ENCODE results near the gene TDRD12.

The TDRD12 gene

DNA sequence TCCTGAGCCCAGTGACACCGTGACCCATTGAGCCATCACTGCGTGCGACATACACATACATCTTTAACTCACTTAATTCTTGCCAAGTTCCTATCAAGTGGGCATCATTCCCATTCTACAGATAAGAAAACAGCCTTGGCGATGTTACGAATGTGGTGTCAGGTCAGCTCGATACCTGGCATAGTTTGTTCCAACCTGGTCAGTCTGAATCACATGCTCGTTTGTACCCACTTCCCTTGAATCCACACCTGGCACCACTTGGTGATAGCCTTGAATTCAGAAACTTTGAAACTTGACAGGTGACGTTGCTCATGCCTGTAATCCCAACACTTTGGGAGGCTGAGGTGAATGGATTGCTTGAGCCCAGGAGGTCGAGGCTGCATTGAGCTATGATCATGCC lies 90.9 kb downstream of the TDRD12 start:
- ATAC-seq (no peak), DNase-seq (no peak)

DNA sequence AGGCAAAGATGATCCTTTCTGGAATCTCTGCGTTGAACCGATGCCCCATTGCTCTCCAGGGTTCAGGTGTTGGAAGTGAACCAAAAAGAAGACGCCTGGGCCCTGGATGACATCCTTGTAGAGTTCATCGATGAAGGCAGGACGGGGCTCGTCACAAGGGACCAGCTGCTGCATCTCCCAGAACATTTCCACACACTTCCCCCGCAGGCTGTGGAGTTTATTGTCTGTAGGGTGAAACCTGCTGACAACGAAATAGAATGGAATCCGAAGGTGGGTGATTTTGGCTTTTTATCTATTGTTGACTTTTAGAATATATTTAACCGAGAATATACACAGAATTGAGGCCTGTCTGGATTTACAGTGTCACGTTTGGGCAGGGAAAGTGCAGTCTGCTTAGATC lies 91.6 kb downstream of the TDRD12 start:
- ATAC-seq (no peak), DNase-seq (no peak)

DNA sequence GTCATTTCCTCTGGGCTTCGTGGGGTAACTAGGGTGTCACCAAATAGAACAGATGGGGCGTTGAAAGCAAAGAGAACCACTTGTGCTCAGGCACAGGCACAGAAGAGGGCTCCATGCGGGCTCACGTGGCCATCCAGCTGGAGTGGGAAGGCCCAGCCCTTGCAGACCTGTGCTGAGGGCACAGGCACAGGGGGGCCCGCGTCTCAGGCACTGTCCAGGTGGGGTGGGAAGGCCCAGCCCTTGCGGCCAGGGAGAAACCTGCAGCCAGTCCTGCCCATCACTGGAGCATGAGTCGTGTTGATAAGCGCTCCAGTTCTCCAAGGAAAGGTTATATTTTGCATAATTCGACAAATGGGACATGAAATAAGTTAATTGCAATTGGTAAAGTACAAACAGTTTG lies 92.5 kb downstream of the TDRD12 start:
- no peak for DNase-seq

DNA sequence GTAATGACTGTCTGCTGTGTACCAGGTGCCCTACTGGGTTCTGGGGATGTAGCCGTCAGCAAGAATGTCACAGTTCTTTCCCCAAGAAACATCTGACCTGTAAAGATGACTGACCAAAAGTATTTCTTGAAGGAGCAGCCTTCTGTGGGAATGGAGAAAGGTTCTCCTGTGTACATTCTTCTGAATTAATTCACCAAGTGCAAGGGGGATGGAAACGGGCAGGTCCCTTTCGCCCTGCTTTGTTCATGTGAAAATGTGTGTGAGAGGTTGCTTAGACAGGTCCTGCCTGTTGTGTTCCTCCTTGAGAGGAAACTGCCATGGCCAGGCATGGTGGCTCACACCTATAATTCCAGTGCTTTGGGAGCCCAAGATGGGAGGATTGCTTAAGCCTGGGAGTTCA lies 93.0 kb downstream of the TDRD12 start:
- no peak for DNase-seq
- no peak for ATAC-seq

More for the DNA sequence above, 92.5 kb downstream of the TDRD12 start:
- no peak for ATAC-seq

DNA sequence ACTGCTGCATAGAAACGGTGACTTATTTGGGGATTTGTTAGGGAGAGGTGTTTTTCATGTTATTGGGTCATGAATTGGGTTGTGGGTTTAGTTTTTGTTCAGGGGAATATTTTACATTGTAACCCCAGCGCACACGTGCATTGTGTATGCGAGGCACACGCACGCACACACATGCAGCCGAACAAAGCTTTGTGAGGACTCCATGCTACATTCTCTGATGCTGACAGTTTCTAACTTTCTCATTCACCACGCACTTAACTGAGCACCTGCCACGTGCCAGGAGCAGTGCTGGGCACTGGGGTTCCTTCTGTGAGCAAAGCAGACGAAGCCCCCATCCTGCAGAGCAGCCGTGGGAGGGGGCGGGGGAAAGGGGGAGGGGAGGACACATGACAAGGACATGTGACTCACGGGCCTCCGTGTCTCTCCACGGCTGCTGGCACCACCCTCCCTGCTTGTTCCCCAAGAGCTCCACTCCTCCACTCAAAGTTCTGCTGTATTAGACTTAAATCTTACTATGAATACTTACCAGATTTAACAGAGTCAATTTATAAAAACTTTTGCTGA lies 94.4 kb downstream of the TDRD12 start:
- ATAC-seq: no peak
- DNase-seq: no peak

DNA sequence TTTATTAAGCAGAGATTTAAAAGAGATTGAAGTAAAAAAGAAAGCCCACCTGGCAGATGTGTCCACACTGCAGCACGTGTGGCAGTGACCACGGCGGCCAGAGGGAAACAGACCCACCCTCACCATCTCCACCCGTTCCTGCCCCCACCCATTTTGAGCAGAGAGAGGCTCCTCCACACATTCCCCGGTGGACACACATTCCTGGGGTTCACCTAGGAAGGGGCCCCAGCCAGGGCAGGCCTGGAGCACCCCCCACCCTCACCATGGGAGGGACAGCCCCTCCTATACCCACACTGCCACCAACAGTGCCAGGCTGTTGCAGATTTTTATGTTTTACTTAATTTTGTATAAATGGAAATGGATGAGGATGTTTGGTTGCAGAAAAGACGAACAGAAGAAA lies 95.1 kb downstream of the TDRD12 start:
- no peak for ATAC-seq
- no peak for DNase-seq

DNA sequence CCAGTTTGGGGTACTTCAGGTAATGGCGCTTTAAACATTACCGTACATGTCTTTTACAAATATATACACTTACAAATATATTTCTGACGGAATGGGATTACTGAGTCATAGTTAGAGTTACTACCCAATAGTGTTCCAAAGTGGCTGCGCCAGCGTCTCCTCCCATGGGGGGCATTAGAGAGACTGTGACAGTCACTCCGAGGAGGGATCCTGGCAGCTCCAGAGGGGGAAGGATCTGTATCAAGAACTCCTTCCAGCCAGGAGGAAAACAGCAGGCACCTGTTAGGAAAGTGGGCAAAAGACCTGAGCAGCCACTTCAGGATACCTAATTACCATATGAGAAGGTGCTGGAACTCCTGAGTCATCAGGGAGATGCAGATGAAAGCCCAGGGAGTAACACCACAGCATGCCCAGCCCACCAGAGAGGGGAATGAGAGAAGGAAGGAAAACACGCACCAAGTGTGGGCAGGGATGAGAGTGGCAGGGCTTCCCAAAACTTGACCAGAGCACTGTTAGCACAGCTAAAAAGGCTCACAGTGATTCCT lies 97.1 kb downstream of the TDRD12 start:
- ATAC-seq: no peak
- DNase-seq: no peak

DNA sequence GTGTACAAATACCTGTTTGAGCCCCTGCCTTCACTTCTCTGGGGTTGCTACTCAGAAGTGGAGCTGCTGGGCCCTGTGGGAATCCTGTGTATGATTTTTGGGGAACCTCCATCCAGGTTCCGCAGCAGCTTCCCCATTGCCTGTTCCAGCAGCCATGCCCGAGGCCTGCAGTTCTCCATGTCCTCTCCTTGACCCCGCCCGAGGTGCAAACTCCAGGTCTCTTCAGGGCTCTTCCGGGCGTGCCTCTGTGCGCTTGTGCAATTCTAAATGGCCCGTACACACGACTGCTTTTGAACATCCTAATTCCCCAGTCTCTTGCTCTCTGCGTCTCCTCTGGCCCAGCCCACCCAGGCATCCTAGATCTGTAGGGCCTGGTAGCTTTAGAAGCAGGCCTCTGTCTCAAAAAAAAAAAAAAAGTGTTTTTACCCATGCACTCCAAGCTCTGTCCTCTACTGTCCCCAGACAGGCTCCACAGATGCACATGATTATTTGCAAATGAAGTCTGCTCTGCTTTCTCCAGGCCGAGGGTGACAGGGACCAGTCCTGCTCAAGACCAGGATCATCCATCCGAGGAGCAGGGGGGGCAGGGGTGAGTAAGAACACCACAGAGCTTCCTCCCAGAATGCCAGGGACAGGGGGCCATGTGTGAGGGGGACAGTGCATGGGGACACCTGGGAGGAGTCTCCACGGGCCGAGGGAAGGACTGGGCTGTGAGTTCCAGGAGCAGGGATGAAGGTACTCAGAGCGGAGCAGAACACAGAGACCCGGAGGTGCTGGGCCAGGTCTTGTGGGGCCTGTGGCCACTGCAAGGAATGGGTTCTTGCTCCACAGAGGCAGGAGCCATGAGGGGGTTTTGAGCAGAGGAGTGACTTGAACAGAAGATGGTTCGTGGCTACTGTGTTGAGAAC lies 98.3 kb downstream of the TDRD12 start:
- ATAC-seq (no peak), DNase-seq (no peak)

DNA sequence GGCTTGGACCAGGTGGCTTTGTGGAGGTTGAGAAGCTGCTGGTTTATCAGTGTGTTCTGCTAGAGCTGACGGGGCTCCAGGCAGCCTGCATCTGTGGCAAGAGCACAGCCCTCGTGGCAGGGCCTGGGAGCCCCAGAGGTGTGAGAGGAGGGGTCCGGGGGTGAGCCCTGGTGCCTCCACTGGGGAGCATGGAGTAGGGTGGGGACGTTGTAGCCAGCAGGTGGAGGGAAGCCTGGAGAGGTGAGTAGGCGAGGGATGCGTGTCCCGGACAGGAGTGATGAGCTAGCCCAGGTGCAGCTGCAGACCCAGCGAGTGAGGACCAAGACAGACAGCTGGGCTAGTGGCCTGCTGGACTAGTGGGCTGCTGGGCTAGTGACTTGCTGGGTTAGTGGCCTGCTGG lies 99.0 kb downstream of the TDRD12 start:
- DNase-seq: no peak
- ATAC-seq: no peak

DNA sequence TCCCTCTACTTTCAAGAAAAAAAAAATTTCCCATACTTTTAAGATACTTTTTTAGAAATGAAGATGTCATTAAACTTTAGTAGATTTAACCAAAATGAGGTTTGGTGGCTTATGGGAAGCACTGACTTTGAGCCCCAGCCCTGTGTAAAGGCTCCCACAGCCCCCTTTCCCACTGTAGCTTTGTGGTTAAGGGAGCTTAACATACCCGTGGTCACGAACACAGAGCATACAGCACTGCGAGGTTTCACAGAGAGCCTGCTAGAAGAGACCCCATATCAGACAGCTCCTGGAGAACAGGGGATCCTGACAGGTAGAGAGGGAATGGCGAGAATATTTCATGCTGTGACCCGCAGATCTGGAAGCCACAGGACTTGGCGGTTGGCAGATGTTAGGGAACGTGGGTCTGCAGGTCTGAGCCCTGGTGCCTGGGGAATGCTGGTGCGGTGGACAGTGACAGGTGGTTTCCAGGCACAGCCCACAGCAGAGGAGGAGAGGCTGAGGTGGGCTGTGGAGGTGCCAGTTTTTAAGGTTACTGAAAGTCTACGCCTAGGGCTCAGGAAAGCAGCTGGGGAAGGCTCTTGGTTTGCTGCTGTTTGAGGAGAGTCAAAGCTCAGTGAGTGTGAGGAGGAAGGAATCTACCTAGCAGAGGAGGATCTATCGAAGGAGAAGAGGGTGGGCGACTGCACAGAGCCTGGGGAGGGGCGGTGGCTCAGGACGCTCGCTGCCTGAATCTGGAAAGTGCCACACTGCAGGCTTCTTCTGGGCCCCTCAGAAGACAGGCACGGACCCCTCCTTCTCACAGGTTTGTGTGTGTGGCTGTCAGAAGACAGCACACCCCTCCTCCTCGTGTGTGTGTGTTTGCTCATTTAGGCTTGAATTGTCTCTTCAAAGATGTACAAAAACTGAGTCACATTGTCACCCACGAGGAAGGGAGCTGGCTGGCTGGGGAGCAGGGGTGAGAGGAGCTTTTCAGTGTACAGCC lies 100.1 kb downstream of the TDRD12 start:
- no peak for DNase-seq
- ATAC-seq: peak; percentile 40

DNA sequence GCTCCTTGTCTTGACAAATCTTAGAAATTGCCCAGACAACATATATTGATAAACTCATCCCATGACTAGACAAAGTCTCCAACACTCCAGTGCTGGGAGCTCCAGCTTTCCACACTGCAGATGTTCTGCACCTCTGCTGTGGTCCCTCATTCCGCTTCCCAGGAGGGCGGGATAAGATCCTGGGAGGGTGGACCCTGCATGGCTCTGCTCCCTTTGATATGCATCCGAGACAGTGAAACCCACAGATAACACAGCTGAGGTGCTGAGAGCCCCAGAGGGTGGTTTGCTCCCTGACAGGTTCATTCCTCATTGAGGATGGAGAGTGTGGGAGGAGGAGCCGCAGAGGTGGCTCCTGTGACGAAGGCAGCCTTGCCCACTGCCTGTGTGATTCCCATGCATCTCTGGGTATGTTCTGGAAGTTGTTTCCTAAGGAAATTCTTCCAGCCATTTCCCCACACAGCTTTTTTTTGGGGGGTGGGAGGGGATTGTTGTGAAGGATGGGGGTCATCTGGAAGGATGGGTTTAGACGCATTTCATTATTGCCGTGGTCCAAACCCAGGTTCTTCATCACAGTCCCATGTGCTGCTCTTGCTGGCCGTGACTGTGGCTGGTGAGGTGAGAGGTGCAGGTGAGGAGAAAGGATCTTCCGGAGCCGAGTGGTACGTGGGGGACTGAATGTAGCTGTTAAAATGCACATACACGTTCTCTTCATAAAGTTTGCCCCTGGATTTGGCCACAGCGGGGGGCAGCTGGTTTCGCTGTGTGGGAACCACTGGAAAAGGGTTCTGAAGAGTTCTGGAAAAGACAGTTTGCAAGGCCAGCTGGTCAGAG lies 103.6 kb downstream of the TDRD12 start:
- DNase-seq (no peak), ATAC-seq (no peak)

DNA sequence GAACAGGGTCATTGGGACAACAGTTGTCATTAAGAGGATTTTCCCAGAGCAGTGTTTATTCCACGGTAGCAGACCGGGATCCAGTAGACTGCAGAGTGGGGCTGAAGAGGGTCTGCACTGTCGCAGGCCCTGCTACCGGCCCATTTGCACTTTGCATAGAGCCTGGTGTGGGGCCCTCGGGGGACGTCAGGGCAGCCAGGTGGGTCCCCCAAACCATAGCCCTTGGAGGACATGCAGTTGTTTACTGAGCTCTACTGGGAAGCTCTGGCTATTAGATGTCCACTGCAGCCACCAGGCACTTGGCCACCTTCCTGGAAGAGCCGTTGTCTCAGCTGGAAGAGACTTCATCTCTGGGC lies 104.2 kb downstream of the TDRD12 start:
- ATAC-seq (no peak), DNase-seq (no peak)

DNA sequence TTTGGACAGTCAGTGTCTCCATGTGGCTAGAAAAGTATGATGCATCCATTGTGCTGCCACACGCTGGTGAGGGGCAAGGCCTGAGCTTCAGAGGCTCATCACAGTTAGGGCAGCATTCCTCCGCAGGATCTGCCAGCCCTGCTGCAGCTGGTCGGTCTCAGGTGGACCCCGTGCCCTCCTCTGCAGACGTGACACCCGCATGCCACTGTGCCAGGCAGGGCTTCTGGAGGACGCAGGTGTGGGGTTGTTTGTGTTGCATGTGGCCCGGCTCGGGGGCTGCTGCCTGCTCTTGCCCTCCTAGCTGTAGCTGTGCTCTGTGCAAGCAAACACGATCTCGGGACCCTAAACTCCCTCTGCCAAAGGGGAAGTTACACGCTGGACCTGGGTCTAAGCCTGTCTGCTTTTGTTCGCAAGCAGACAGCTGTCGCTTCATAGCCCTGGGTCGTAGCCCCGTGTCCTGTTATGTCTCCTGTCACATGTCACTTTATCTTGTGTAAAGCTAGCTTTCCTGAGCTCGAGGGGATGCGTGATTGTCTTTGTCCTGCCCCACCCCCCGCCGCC lies 104.7 kb downstream of the TDRD12 start:
- no peak for ATAC-seq
- DNase-seq: no peak

DNA sequence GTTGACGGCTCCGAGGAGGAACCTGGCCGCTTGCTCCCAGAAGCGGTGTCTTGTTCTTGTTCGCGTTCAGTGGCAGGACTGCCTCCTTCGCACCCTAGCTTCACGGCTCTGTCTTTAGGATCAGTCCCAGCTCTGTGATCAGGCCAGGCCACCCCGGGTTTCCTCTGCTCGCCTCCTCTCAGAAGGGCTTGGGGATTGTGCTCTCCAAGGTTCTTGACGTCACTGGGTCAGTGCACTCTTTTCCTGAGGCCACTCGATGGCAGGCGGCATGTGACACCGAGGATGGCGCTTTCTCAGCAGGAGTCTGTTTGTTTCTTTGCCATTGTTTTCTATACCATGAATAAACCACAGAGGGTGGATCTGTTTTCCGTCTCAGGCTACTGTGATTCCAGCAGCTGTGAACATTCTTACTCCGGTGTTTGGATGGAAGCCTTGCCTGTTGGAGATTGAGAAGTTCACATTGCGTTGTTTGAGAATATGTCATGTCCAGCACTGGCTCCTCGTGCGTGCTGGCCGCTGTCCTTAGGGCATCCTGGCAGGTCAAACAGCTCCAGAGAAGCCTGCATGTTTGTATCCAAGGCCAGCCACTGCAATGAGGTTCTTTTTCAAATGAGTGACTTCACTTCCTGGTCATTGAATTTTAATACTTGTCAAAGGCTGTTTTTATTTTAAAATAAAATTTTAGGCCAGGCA lies 105.5 kb downstream of the TDRD12 start:
- DNase-seq: no peak
- no peak for ATAC-seq

DNA sequence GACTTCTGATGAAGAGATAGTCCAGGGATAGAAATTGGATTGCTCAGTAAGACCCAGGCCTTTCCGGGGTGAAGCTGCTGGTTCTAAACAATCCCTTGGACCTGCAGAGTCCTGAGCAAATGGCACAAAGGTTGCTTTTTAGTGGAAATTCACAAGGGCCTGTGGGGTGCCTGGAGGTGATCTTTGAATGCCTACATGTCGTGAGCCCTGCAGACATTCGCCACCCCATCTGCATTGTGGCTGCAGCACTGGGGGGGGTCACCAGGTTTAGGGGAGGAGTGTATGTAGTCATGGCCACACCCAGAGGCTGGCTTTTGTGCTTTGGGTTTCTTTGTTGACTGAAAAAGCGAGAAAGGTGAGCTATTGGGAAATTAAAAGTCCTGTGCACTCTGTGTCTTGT lies 108.6 kb downstream of the TDRD12 start:
- no peak for ATAC-seq
- no peak for DNase-seq

DNA sequence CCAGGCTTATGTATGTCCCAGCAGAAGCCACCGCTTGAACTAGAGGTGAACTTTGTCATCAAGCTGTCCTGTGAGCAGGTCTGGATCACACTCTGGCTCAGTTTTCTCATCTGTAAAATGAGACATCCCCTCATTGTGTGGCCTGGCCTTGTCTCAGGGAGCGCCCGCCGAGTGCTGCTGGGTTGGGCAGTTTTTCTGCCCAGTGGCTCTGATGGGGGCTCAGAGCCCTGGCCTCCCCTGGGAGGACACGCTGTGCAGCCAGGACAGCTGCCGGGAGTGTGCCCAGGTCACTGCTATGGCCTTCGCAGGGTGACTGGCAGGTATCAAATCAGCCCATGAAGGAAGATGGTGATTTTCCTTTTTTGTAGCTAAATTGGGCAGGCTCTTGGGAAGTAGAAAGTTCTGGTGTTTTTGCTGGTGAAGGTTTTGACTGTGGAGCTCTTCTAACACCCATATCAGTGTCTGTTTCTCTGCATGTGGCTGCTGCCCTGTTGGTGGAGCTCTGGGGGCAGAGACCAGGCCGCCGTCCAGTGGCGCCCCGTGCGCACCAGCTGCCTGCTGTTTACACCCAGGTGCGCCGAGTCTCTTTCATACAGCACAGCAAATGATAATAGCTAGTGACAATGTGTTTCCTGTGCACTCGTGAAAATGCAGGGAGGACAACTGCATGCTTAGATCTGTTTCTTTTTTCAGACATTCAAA lies 109.2 kb downstream of the TDRD12 start:
- ATAC-seq (no peak), DNase-seq (no peak)

DNA sequence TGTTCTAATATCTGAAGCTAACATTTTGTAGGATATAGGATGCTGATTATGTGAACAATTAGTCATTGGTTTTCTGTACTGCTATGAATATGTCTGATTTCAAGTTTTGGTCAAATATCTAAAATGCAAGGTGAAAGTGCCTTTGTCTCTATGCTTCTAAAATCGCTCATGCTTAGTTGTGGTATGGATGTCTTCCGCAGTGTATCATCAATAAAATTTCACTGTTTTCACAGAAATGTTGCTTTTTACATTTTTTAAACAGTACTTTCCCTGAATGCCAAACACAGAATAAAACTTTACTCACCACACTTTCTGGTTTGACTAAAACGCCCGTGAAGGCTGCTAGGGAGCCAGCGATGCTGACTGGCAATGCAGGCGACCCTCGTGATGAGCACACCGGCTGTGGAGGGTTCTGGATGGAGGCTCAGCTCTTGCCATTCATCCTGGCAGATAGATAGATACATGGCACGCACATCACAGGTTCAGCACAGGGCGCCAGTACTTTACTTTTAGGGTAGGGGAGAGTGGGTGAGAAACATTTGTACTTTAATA lies 109.9 kb downstream of the TDRD12 start:
- DNase-seq: no peak
- ATAC-seq: no peak

DNA sequence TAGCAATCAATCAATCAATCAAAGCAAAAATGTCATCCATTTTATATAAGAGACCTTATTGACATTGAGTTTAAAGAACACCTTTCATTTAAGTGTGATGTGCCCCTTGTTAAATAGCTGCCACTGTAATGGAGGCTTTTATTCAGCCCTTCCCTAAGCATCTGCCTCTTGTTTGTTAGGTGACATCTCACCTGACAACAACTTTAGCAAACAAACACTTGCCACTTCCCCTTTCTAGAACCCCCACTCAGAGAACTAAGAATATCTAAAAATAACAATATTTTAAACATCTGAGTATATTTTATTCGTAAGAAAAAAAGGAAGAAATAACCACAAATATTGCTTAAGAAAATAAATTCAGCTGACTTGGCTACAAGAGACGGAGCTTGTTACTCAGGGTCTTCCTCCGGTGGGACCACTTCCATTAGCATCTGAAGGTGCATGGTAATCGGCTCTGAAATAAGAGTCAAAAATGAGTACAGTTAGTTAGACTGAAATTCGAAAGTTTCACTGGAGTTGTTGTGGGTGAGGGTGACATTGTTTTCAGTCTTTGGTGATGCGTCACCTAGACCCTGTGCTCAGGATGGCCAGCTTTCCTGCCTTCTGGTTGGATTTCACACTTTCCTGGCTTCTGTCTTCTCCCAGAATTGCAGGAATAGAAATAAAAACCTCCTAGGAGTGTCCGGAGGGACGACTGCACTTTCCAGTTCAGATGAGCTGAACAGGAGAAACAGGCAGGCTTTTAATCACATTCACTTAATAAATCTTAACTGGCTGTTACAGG lies 110.9 kb downstream of the TDRD12 start:
- ATAC-seq (no peak), DNase-seq (no peak)

DNA sequence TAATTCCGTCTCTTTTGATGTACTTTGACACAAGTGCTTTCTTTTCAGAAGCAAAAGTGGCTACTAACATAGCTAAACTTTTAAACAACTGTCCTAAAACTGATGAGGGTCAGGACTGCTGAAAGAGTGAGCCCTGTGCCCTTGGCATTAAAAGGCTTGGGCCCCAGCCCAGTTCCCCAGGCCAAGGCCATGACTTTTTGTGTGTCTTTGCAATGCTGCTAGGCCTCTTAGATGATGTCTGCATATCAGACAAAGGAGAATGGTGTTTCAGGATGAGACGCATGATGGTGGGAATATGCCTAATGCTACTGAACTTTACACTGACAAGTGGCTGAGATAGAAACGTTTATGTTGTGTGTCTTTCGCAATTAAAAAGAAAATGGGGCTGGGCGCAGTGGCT lies 112.0 kb downstream of the TDRD12 start:
- no peak for ATAC-seq
- DNase-seq: no peak
